Measurements from ENCODE around the gene MIPOL1. TPM values are rescaled to one million over a fixed set of nuclear protein-coding genes. Genes with fewer than 3 reads are reported as not detected.

MIPOL1 gene
- total RNA-seq, 1 experiment from 2014 or later: 15.4 TPM

DNA sequence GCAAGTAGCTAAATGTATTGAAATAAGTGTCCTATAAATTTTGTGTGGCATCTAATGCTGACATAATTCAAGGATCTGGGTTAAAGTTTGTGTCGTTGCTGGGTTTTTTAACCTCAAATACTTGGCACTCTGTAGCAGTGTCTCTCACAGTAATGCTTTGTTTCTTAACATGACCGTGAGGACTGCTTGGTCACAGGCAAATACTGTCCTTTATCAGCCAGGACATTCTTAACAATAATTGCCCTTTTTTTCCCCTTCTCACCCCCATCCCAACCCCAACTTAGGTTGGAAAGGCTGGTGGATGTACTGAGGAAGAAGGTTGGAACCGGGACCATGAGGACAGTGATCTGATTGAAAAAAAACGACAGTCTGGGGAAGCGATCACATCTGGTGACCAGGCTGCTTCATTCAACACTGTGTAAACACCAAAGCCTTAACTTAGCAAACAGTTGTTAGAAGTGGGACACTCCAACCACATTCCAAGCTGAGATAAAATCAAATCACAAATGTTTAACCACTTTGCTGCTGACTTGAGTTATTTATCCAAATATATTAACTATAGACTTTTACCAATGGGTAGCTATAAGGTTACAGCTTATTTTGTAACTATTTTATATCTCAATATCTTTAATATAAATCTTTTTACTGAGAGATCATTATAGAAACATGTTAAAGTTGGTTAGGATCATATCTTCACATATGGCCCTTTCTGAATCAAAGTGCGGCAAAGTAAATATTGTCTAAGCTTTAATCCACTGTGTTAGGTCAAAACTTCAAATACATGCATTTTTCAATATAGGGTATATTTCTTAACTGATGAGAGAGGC, 349.1 kb downstream of the MIPOL1 start:
- H3K27me3 ChIP-seq (ENCODE audit: insufficient read depth, low read length): no peaks in the 10 kb centered on the region
- no peak for ATAC-seq
- H3K9me3 ChIP-seq (ENCODE audit: control insufficient read depth in 1 of 2, insufficient read depth in 1 of 2, low read depth in 1 of 2, low read length in 2 of 2): no peaks in the 10 kb centered on the region
- intact Hi-C loops (cut with micrococcal nuclease): no loop called here
- H3K9ac ChIP-seq (ENCODE audit: low read length): no peak overlapping the region
- H3K4me3 ChIP-seq (replicated peaks in 1 of 2; ENCODE audit: low read depth in 1 of 2, low read length in 2 of 2): no peak overlapping the region
- ChIA-PET POLR2A (no interaction called here), RAD21 (ENCODE audit: low non-redundant PET in 1 of 2, low total read pairs in 2 of 2, uncharacterized antibody in 2 of 2, unreplicated experiment in 2 of 2) (no interaction called here), CTCF (no interaction called here)
- H3K9me2 ChIP-seq (ENCODE audit: insufficient read depth): no peaks in the 10 kb centered on the region
- no peak overlapping the region for H3K4me2 ChIP-seq (ENCODE audit: low read length)
- H4K20me1 ChIP-seq (ENCODE audit: insufficient read depth): no peaks in the 10 kb centered on the region
- no peak for DNase-seq (ENCODE audit: low read depth, low spot score)
- no peak overlapping the region for H3K27ac ChIP-seq (ENCODE audit: low read depth, low read length)
- no peaks in the 10 kb centered on the region for H3K36me3 ChIP-seq (ENCODE audit: control insufficient read depth in 1 of 2, insufficient read depth in 2 of 2, low read length in 2 of 2)
- TF ChIP-seq SIN3A (IDR thresholded peaks at IDR 0.05; ENCODE audit: low read depth) (no peak), ZNF274 (IDR thresholded peaks at IDR 0.05; ENCODE audit: low read depth, low read length) (no peak), ELF1 (IDR thresholded peaks at IDR 0.05; ENCODE audit: borderline replicate concordance, low read depth) (no peak), JUND (IDR thresholded peaks at IDR 0.05) (no peak), SP1 (IDR thresholded peaks at IDR 0.05; ENCODE audit: low read depth) (no peak), REST (IDR thresholded peaks at IDR 0.05; ENCODE audit: low read depth) (no peak), POLR2AphosphoS5 (IDR thresholded peaks at IDR 0.05; ENCODE audit: low read depth, low read length) (no peak), YY1 (IDR thresholded peaks at IDR 0.05; ENCODE audit: extremely low read depth, insufficient replicate concordance, low read depth, low read length) (no peak), EGR1 (IDR thresholded peaks at IDR 0.05; ENCODE audit: low read depth) (no peak), ZBTB33 (IDR thresholded peaks at IDR 0.05; ENCODE audit: extremely low read depth, insufficient replicate concordance, low read length) (no peak), RAD21 (IDR thresholded peaks at IDR 0.05; ENCODE audit: low read depth) (no peak), TCF7L2 (IDR thresholded peaks at IDR 0.05; ENCODE audit: borderline replicate concordance, extremely low read depth, insufficient read depth, insufficient read length) (no peak)
- TF ChIP-seq, protein P1, sequence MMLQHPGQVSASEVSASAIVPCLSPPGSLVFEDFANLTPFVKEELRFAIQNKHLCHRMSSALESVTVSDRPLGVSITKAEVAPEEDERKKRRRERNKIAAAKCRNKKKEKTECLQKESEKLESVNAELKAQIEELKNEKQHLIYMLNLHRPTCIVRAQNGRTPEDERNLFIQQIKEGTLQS (IDR thresholded peaks at IDR 0.05): no peak
- TF ChIP-seq, protein P2, sequence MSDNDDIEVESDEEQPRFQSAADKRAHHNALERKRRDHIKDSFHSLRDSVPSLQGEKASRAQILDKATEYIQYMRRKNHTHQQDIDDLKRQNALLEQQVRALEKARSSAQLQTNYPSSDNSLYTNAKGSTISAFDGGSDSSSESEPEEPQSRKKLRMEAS (IDR thresholded peaks at IDR 0.05): no peak
- no peaks in the 10 kb centered on the region for H3K4me1 ChIP-seq (ENCODE audit: control insufficient read depth in 1 of 2, insufficient read depth in 2 of 2, low read length in 2 of 2)
- H2AFZ ChIP-seq (ENCODE audit: low read depth, low read length, poor library complexity, severe bottlenecking): no peak overlapping the region
- H3K79me2 ChIP-seq (ENCODE audit: insufficient read depth, low read length): no peaks in the 10 kb centered on the region
- BruUV-seq (replicated peaks): no TSS peak

Data from HCT116 (cell line).